ENCODE measurements around the gene C9. TPM values are rescaled to one million over a fixed set of nuclear protein-coding genes. Genes with fewer than 3 reads are reported as not detected.

The C9 gene
- total RNA-seq, 4 donors from 2014 or later = not detected

DNA sequence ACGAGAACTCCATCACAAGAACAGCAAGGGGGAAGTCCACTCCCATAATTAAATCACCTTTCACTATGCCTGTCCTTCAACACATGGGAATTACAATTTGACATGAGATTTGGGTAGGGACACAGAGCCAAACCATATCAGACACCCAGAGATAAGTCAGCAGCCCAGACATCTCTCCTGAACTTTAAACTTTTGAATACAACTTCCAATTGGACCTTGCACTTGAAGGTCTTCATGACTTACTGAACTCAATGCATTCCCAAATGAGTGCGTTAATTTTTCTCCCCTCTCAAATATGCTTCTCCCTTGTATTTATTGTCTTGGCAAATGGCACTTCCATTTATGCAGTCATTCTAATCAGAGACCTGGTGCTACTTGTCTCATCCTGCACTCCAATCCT, 12.1 kb downstream of the C9 start:
- no peak for TF ChIP-seq POLR2A (IDR thresholded peaks at IDR 0.05)
- TF ChIP-seq, protein P1, sequence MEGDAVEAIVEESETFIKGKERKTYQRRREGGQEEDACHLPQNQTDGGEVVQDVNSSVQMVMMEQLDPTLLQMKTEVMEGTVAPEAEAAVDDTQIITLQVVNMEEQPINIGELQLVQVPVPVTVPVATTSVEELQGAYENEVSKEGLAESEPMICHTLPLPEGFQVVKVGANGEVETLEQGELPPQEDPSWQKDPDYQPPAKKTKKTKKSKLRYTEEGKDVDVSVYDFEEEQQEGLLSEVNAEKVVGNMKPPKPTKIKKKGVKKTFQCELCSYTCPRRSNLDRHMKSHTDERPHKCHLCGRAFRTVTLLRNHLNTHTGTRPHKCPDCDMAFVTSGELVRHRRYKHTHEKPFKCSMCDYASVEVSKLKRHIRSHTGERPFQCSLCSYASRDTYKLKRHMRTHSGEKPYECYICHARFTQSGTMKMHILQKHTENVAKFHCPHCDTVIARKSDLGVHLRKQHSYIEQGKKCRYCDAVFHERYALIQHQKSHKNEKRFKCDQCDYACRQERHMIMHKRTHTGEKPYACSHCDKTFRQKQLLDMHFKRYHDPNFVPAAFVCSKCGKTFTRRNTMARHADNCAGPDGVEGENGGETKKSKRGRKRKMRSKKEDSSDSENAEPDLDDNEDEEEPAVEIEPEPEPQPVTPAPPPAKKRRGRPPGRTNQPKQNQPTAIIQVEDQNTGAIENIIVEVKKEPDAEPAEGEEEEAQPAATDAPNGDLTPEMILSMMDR (IDR thresholded peaks at IDR 0.05) = no peak
- H3K4me1 ChIP-seq = no peaks in the 10 kb centered on the region
- intact Hi-C loops (cut with DNase I; ENCODE audit: low total_unique reads) = no loop called here

DNA sequence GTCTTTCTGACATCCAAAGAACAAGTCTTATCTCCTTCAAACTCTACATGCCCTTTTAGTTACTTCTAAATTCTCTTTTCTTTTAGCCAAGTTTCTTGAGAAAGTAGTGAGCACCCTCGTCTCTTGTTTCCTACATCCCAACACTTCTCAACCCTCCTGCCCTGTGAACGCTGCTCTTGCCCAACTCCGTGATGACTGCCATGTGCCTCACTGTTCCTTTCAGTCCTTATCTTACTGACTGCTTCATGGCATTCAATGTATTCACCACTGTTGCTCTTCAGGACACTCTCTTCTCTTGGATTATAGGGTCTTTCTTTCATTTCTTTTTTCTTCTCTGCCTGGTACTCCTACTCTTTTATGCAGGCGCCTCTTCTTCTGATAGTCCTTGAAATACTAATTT, 14.8 kb downstream of the C9 start:
- TF ChIP-seq POLR2A (IDR thresholded peaks at IDR 0.05) = no peak
- TF ChIP-seq, protein P1 (IDR thresholded peaks at IDR 0.05) = no peak
- intact Hi-C loops (cut with DNase I; ENCODE audit: low total_unique reads) = no loop called here
- Histone ChIP-seq H3K9me3 (no peaks in the 10 kb centered on the region), H3K36me3 (no peaks in the 10 kb centered on the region), H3K27ac (no peak overlapping the region), H3K27me3 (no peaks in the 10 kb centered on the region), H3K4me1 (no peaks in the 10 kb centered on the region), H3K4me3 (no peak overlapping the region)
- no peak for DNase-seq

More for the DNA sequence above, 12.1 kb downstream of the C9 start:
- H3K9me3 ChIP-seq = no peaks in the 10 kb centered on the region
- no peak overlapping the region for H3K4me3 ChIP-seq
- H3K27me3 ChIP-seq = no peaks in the 10 kb centered on the region
- no peaks in the 10 kb centered on the region for H3K36me3 ChIP-seq
- no peak overlapping the region for H3K27ac ChIP-seq
- DNase-seq = no peak

DNA sequence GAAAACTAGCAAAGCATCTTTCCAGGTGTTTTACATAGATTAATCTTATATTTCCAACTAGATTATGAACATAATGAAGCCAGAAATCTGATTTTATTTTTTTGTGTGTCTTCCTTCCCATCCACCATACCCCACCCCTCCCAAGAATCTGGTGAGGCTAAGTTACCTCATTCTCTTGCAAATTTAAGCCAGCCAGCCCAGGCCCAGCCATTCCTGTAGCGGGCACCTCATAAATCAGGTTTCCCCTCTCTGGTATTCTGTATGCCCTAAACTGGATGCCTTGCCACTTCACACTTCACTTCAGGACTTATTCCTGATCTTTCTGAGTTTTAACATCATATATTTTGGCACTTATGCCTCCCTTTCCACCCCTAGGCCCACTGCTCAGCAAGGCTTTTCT, 21.8 kb downstream of the C9 start:
- Histone ChIP-seq H3K27me3 (no peaks in the 10 kb centered on the region), H3K36me3 (no peaks in the 10 kb centered on the region), H3K4me1 (no peaks in the 10 kb centered on the region), H3K27ac (no peak overlapping the region), H3K4me3 (no peak overlapping the region), H3K9me3 (no peaks in the 10 kb centered on the region)
- no peak for DNase-seq
- intact Hi-C loops (cut with DNase I; ENCODE audit: low total_unique reads) = no loop called here
- no peak for TF ChIP-seq POLR2A (IDR thresholded peaks at IDR 0.05)
- TF ChIP-seq, protein P1 (IDR thresholded peaks at IDR 0.05) = no peak

DNA sequence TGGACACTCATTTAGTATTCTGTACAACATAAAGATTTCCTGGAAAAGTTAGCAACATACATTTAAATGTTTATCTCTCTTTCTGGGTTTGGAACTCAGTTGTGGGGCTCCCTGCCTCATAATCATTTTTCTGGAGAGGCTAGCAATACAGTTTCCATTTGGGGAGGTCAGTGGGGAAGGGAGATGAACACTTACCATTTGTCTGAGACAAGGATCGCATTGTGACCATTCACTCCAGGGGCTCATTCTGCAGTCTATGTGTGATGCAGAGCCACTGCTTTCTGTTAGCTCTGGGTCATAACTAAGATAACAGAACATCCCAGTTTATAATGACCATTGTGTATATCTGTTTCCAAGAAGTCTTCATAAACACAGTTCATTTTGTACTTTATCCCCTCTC, 22.4 kb downstream of the C9 start:
- H3K4me3 ChIP-seq = no peak overlapping the region
- TF ChIP-seq, protein P1 (IDR thresholded peaks at IDR 0.05) = no peak
- TF ChIP-seq POLR2A (IDR thresholded peaks at IDR 0.05) = no peak
- intact Hi-C loops (cut with DNase I; ENCODE audit: low total_unique reads) = no loop called here
- no peaks in the 10 kb centered on the region for H3K36me3 ChIP-seq
- H3K9me3 ChIP-seq = no peaks in the 10 kb centered on the region
- DNase-seq = no peak
- no peaks in the 10 kb centered on the region for H3K27me3 ChIP-seq
- no peak overlapping the region for H3K27ac ChIP-seq
- H3K4me1 ChIP-seq = no peaks in the 10 kb centered on the region

DNA sequence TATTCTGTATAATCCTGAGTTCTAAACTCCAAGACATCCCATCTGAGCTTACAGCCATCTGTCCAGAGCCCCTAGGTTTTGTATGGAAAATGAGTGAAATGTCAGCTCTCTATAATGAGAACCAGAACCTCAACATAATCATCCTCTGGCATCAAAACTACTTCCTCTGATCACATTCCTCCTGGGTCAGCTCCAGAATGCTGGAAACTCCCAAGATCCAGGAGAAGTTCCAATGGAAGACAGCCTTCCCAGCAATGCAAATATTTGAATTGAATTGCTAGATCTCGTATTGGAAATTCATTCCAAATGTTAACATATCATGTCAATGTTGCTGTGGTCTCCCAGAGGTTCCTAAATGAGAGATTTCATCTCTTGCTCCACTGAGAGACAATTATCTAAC, 23.8 kb downstream of the C9 start:
- Histone ChIP-seq H3K4me3 (no peak overlapping the region), H3K4me1 (no peaks in the 10 kb centered on the region), H3K9me3 (no peaks in the 10 kb centered on the region), H3K27me3 (no peaks in the 10 kb centered on the region), H3K27ac (no peak overlapping the region), H3K36me3 (no peaks in the 10 kb centered on the region)
- intact Hi-C loops (cut with DNase I; ENCODE audit: low total_unique reads) = no loop called here
- no peak for TF ChIP-seq POLR2A (IDR thresholded peaks at IDR 0.05)
- TF ChIP-seq, protein P1 (IDR thresholded peaks at IDR 0.05) = no peak
- DNase-seq = no peak
